ENCODE results near the gene ANKS1A. TPM values are rescaled to one million over a fixed set of nuclear protein-coding genes. Genes with fewer than 3 reads are reported as not detected.
"Not testable (repeated sequence)": the region's sequence is repeated elsewhere in the genome, so short reads cannot be mapped to it uniquely, and the experiment has no call there.

Gene ANKS1A
- polyA plus RNA-seq, 3 donors: 5.4 to 12.7 (median 9.6) TPM

GRCh38 chr6:35089216-35089934, 200.3 kb downstream of the ANKS1A start:
- H3K27ac ChIP-seq (ENCODE audit: low read depth, low read length): no peak overlapping the region
- WGBS, 3 donors: 89 to 92% (median 89%) methylated on average over 19 of the region's 19 CpGs

- H3K27ac ChIP-seq (ENCODE audit: low read depth, low read length): no peak overlapping the region
- 76 to 94% (median 86%) methylated on average over 15 of the region's 15 CpGs for WGBS, 3 donors
These were observed 201.0 kb downstream of the ANKS1A start for GRCh38 chr6:35089935-35090505.

GRCh38 chr6:35090734-35091133, 201.7 kb downstream of the ANKS1A start:
- 86 to 90% (median 89%) methylated on average over 10 of the region's 10 CpGs for WGBS, 3 donors
- no peak overlapping the region for H3K27ac ChIP-seq (ENCODE audit: low read depth, low read length)

GRCh38 chr6:35091346-35092083, 202.5 kb downstream of the ANKS1A start:
- H3K27ac ChIP-seq (ENCODE audit: low read depth, low read length): no peak overlapping the region
- 79 to 91% (median 87%) methylated on average over 18 of the region's 18 CpGs for WGBS, 3 donors

- no peak overlapping the region for H3K27ac ChIP-seq (ENCODE audit: low read depth, low read length)
- WGBS, 3 donors: 67 to 87% (median 75%) methylated on average over 5 of the region's 5 CpGs
These were observed 203.5 kb downstream of the ANKS1A start for GRCh38 chr6:35092362-35093117.

GRCh38 chr6:35093118-35093445, 204.0 kb downstream of the ANKS1A start:
- no peak overlapping the region for H3K27ac ChIP-seq (ENCODE audit: low read depth, low read length)
- WGBS, 3 donors: 77 to 88% (median 78%) methylated on average over 5 of the region's 5 CpGs

- 85 to 96% (median 92%) methylated on average over 6 of the region's 6 CpGs for WGBS, 3 donors
- H3K27ac ChIP-seq (ENCODE audit: low read depth, low read length): no peak overlapping the region
These were observed 204.7 kb downstream of the ANKS1A start for GRCh38 chr6:35093783-35094182.

GRCh38 chr6:35094183-35094582, 205.1 kb downstream of the ANKS1A start:
- WGBS, 3 donors: 58 to 80% (median 68%) methylated on average over 4 of the region's 4 CpGs
- H3K27ac ChIP-seq (ENCODE audit: low read depth, low read length): no peak overlapping the region

GRCh38 chr6:35096129-35096862, 207.2 kb downstream of the ANKS1A start:
- WGBS, 3 donors: 28 to 51% (median 47%) methylated on average over 4 of the region's 4 CpGs
- H3K27ac ChIP-seq (ENCODE audit: low read depth, low read length): no peak overlapping the region

- H3K27ac ChIP-seq (ENCODE audit: low read depth, low read length): no peak overlapping the region
- WGBS, 3 donors: 96% methylated on average over 5 of the region's 5 CpGs
These were observed 210.1 kb downstream of the ANKS1A start for GRCh38 chr6:35099116-35099515.

- no peak overlapping the region for H3K27ac ChIP-seq (ENCODE audit: low read depth, low read length)
- WGBS, 3 donors: 97 to 100% (median 100%) methylated on average over 3 of the region's 3 CpGs
These were observed 216.0 kb downstream of the ANKS1A start for GRCh38 chr6:35105078-35105477.

GRCh38 chr6:35106061-35106460, 217.0 kb downstream of the ANKS1A start:
- WGBS, 3 donors: 73 to 90% (median 90%) methylated on average over 6 of the region's 6 CpGs
- not testable (repeated sequence) for H3K27ac ChIP-seq (ENCODE audit: low read depth, low read length)

GRCh38 chr6:35107208-35107607, 218.2 kb downstream of the ANKS1A start:
- WGBS, 3 donors: 75 to 83% (median 81%) methylated on average over 8 of the region's 8 CpGs
- H3K27ac ChIP-seq (ENCODE audit: low read depth, low read length): not testable (repeated sequence)

GRCh38 chr6:35107761-35108160, 218.7 kb downstream of the ANKS1A start:
- not testable (repeated sequence) for H3K27ac ChIP-seq (ENCODE audit: low read depth, low read length)
- WGBS, 3 donors: 46 to 72% (median 68%) methylated on average over 5 of the region's 5 CpGs

- WGBS, 3 donors: 86 to 94% (median 89%) methylated on average over 2 of the region's 2 CpGs
- H3K27ac ChIP-seq (ENCODE audit: low read depth, low read length): no peak overlapping the region
These were observed 219.3 kb downstream of the ANKS1A start for GRCh38 chr6:35108309-35108885.

GRCh38 chr6:35120746-35121145, 231.7 kb downstream of the ANKS1A start:
- H3K27ac ChIP-seq (ENCODE audit: low read depth, low read length): no peak overlapping the region
- WGBS, 3 donors: 81 to 86% (median 83%) methylated on average over 2 of the region's 2 CpGs

GRCh38 chr6:35124356-35124755, 235.3 kb downstream of the ANKS1A start:
- 92 to 97% (median 96%) methylated on average over 1 of the region's 1 CpG for WGBS, 3 donors

GRCh38 chr6:35128042-35128441, 239.0 kb downstream of the ANKS1A start:
- 68 to 74% (median 71%) methylated on average over 4 of the region's 4 CpGs for WGBS, 3 donors
- H3K27ac ChIP-seq (ENCODE audit: low read depth, low read length): no peak overlapping the region

More at GRCh38 chr6:35124356-35124755, 235.3 kb downstream of the ANKS1A start:
- no peak overlapping the region for H3K27ac ChIP-seq (ENCODE audit: low read depth, low read length)
